Activated CD4-positive, alpha-beta T cell treated with anti-CD3 and anti-CD28 coated beads for 36 hours (primary cell): Measurements from ENCODE around the gene MIGA2. TPM values are rescaled to one million over a fixed set of nuclear protein-coding genes. Genes with fewer than 3 reads are reported as not detected.
"Not testable (repeated sequence)": the region's sequence is repeated elsewhere in the genome, so short reads cannot be mapped to it uniquely, and the experiment has no call there.

Experiments used
- ATAC-seq: fragments of 200-7000 bp; cut with Tn5 transposase; one replicate; pipeline ENCODE4 v1.10.0; 2021; ENCODE audit warnings: mild to moderate bottlenecking, moderate library complexity
- CTCF ChIA-PET: fragments of 350-600 bp; sonication (Branson Sonifier 250); formaldehyde crosslinking; loops from one replicate; lab custom pipeline; 2021; ENCODE audit warnings: antibody characterized with exemption; lab: Charles Lee
- POLR2A ChIA-PET: fragments of 350-600 bp; sonication (Branson Sonifier 250); formaldehyde crosslinking; loops from one replicate; lab custom pipeline; 2021; ENCODE audit warnings: antibody characterized with exemption, inconsistent platforms; lab: Charles Lee
- DNase-seq: peaks from one replicate; pipeline ENCODE4 v3.0.0-alpha.2; 2020
- H3K27ac Mint-ChIP-seq: one replicate; pipeline ENCODE4 v1.8.0; 2021; ENCODE audit warnings: mixed read lengths
- H3K27me3 Mint-ChIP-seq: one replicate; pipeline ENCODE4 v1.8.0; 2021; ENCODE audit warnings: mixed read lengths
- H3K36me3 Mint-ChIP-seq: one replicate; pipeline ENCODE4 v1.8.0; 2021; ENCODE audit warnings: low read depth, mixed read lengths
- H3K4me1 Mint-ChIP-seq: one replicate; pipeline ENCODE4 v1.8.0; 2021; ENCODE audit warnings: mixed read lengths
- H3K4me3 Mint-ChIP-seq: one replicate; pipeline ENCODE4 v1.8.0; 2021; ENCODE audit warnings: mild to moderate bottlenecking, moderate library complexity, mixed read lengths
- H3K9me3 Mint-ChIP-seq: one replicate; pipeline ENCODE4 v1.8.0; 2021; ENCODE audit warnings: low read depth, mixed read lengths
- intact Hi-C, 2 experiments: fragments of 100-400 bp; cut with DNase I in 1 of 2; cut with micrococcal nuclease in 1 of 2; formaldehyde crosslinking; loops; one replicate each; pipeline versions ENCODE4 v1.14.2 to v1.15.1; 2022 to 2024; cut with DNase I, micrococcal nuclease
- total RNA-seq, 2 experiments: library from RNA; stranded (reverse); gene quantifications; one replicate each; pipeline ENCODE4 v1.2.3, GENCODE V29; 2021

The MIGA2 gene
- total RNA-seq, 2 experiments from 2014 or later: 15.7 to 25.8 TPM

GRCh38 chr9:129027685-129028191 is 8.7 kb upstream of the MIGA2 start:
- intact Hi-C loops: loop anchor here (1.0 to 5.0 kb wide), 17 partner anchors 9 to 960 kb away; partner anchors contain the start of genes CRAT (in 2 of the 2), MIGA2 (in 2 of the 2), DOLK (in 1 of the 2) and DYNC2I2 (in 1 of the 2)
- H3K4me1 Mint-ChIP-seq: peaks cover 20% of the 10 kb centered on the region
- peak overlapping the region; percentile 81 for H3K4me3 Mint-ChIP-seq
- POLR2A ChIA-PET: interaction anchor here (0.6 to 1.4 kb wide), 4 partner anchors 12 to 477 kb away, joined by 3 to 5 read pairs (median 4); partner anchors contain the start of gene SPTAN1
- no peaks in the 10 kb centered on the region for H3K36me3 Mint-ChIP-seq
- CTCF ChIA-PET: interaction anchor here (0.5 to 1.1 kb wide), 3 partner anchors 11 to 1805 kb away, joined by 3 to 6 read pairs (median 3); no protein-coding TSS in a partner anchor
- peak; percentile 69 for ATAC-seq
- DNase-seq: peak; percentile 82
- H3K9me3 Mint-ChIP-seq: no peaks in the 10 kb centered on the region
- no peaks in the 10 kb centered on the region for H3K27me3 Mint-ChIP-seq
- H3K27ac Mint-ChIP-seq: peak overlapping the region; percentile 52

DNA sequence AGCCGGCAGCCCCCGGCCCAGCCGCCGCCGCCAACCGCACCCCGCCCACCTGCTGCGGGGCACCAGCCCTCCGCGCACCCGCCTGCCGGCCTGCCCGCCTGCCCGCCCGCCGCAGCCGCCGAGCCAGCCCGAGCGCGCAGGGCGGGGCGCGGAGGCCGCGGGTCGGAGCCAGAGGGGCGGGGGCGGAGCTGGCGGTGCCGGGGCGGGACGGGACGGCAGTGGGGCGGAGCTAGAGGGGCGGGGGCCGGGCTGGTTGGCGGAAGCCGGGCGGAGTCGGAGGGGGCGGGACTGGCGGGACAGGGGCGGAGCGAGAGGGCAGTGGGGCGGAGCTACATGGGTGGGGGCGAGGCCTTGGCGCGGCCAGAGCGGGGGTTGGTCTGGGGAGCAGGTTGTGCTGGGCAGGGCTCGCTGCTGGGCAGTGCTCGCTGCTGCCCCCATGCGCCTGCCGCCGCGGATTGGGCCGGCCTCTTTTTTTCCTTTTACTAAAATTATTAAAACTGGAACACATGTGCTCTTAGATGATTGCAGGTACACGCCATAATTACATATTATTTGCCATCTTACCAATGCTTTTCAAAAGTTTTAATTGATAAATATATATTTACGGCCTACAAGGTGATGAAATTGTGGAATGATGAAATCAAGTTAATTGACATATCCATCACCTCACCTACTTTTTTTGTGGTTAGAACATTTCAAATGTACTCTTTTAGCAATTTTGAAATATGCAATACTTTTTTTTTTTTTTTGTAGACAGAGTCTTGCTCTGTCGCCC is 8.0 kb upstream of the MIGA2 start, which contains the start of gene SH3GLB2:
SH3GLB2 (minus strand) TSS at position 140 of the 775 bp plus-strand sequence. CDS start 177 bp downstream, outside the sequence.
- ChIA-PET CTCF (interaction anchor here (0.5 to 1.1 kb wide), 3 partner anchors 11 to 1805 kb away, joined by 3 to 6 read pairs (median 3); no protein-coding TSS in a partner anchor), POLR2A (interaction anchor here (0.5 to 1.4 kb wide), 6 partner anchors 11 to 478 kb away, joined by 3 to 5 read pairs (median 4); partner anchors contain the start of gene SPTAN1)
- peak; percentile 98 for DNase-seq
- intact Hi-C loops: loop anchor here (1.0 to 5.0 kb wide), 17 partner anchors 8 to 961 kb away; partner anchors contain the start of genes CRAT (in 2 of the 2), MIGA2 (in 2 of the 2), DOLK (in 1 of the 2) and DYNC2I2 (in 1 of the 2)
- peaks cover 17% of the 10 kb centered on the region for H3K4me1 Mint-ChIP-seq
- H3K27ac Mint-ChIP-seq: peak within 1 kb of the TSS; percentile 52
- H3K9me3 Mint-ChIP-seq: no peaks in the 10 kb centered on the region
- H3K36me3 Mint-ChIP-seq: no peaks in the 10 kb centered on the region
- peak within 1 kb of the TSS; percentile 81 for H3K4me3 Mint-ChIP-seq
- no peaks in the 10 kb centered on the region for H3K27me3 Mint-ChIP-seq
- ATAC-seq: peak; percentile 93

GRCh38 chr9:129030191-129030590 is 6.2 kb upstream of the MIGA2 start:
- Mint-ChIP-seq H3K27ac (peak overlapping the region; percentile 2), H3K4me3 (no peak overlapping the region), H3K36me3 (no peaks in the 10 kb centered on the region), H3K4me1 (peaks cover 17% of the 10 kb centered on the region), H3K27me3 (no peaks in the 10 kb centered on the region), H3K9me3 (no peaks in the 10 kb centered on the region)
- ATAC-seq (no peak), DNase-seq (no peak)
- ChIA-PET CTCF (no interaction called here), POLR2A (no interaction called here)
- intact Hi-C loops: no loop called here

DNA sequence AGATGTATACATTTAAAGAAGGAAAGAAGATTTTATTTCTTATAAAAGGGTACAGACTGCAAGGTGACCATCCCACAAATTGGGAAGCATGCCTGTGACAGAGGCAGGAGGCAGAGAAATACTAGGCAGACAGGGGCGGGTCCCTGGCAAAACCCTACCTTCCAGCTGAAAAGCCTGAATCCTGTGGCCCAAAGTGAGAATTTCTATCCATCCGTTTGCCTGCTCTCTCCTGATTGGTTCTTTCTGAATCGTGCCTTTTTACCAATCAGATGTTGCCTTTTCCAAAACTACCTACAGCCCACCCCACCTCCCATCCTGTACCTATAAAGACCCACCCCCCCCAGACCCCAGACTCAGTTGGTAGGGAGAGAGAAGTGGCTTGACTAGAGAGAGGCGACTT is 4.9 kb upstream of the MIGA2 start:
- CTCF ChIA-PET: interaction anchor here (0.5 to 0.7 kb wide), 2 partner anchors 8 to 578 kb away, joined by 3 to 4 read pairs; no protein-coding TSS in a partner anchor
- H3K27ac Mint-ChIP-seq: no peak overlapping the region
- POLR2A ChIA-PET: no interaction called here
- intact Hi-C loops: no loop called here
- DNase-seq: no peak
- H3K4me3 Mint-ChIP-seq: no peak overlapping the region
- no peaks in the 10 kb centered on the region for H3K9me3 Mint-ChIP-seq
- H3K27me3 Mint-ChIP-seq: no peaks in the 10 kb centered on the region
- H3K4me1 Mint-ChIP-seq: peaks cover 17% of the 10 kb centered on the region
- no peaks in the 10 kb centered on the region for H3K36me3 Mint-ChIP-seq
- ATAC-seq: no peak

DNA sequence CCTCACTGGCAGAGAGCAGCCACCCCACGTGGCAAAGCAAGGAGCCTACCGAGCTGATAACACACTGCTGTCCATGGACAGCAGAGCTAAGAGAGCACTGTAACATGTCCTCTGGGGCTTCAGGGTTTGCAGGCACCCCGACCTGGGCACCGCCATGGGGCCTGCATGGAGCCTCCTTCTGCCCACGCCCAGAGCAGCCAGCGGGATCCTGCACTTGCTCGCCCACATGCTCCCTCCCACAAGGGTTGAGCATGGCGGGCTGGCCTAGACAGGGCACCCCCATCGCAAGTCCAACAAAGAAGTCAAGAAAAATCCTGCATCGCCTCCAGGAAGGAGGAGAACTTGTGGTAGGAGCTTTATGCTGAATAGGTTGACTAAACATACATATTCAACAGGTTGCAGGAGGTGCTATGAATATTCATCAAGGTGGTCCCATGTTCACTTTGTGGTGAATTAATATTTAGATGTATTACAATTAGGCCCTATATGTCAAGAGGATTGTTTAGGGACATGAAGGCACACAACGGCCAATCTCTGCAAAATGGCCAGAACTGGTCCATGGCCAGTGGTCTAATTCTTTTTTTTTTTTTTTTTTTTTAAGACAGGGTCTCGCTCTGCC is 3.8 kb upstream of the MIGA2 start:
- DNase-seq (no peak), ATAC-seq (no peak)
- intact Hi-C loops: no loop called here
- ChIA-PET CTCF (interaction anchor here (1.6 kb wide), 1 partner anchor 214 kb away, joined by 4 read pairs; the partner anchor contains the start of gene ENDOG), POLR2A (no interaction called here)
- H3K4me1 Mint-ChIP-seq: peaks cover 18% of the 10 kb centered on the region
- H3K36me3 Mint-ChIP-seq: no peaks in the 10 kb centered on the region
- no peak overlapping the region for H3K27ac Mint-ChIP-seq
- no peaks in the 10 kb centered on the region for H3K9me3 Mint-ChIP-seq
- no peaks in the 10 kb centered on the region for H3K27me3 Mint-ChIP-seq
- H3K4me3 Mint-ChIP-seq: no peak overlapping the region

GRCh38 chr9:129033216-129033615 is 3.2 kb upstream of the MIGA2 start:
- no peak for DNase-seq
- Mint-ChIP-seq H3K4me1 (peaks cover 24% of the 10 kb centered on the region), H3K27ac (no peak overlapping the region), H3K27me3 (no peaks in the 10 kb centered on the region), H3K36me3 (no peaks in the 10 kb centered on the region), H3K9me3 (no peaks in the 10 kb centered on the region), H3K4me3 (no peak overlapping the region)
- CTCF ChIA-PET: interaction anchor here (0.7 to 1.6 kb wide), 2 partner anchors 28 to 215 kb away, joined by 3 to 4 read pairs; partner anchors contain the start of gene ENDOG
- no peak for ATAC-seq
- intact Hi-C loops: no loop called here
- POLR2A ChIA-PET: no interaction called here

DNA sequence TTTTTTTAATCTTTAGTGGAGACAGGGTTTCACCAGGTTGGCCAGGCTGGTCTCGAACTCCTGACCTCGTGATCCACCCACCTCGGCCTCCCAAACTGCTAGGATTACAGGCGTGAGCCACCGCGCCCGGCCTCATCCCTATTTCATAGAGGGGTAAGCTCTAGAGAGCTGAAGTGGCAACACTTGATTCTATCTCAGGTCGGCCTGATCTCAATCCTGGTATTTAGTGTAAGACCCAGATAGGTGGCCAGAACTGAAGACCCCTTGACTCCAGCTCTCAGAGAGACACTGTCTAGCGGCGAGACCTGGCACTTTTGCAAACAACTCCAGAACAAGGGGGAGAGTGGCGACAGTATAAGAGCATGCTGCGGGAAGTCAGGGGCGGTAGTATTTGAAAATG is 588 bp upstream of the MIGA2 start:
- ChIA-PET CTCF (interaction anchor here (0.6 to 2.0 kb wide), 2 partner anchors 29 to 673 kb away, joined by 3 to 5 read pairs; no protein-coding TSS in a partner anchor), POLR2A (interaction anchor here (0.6 to 1.0 kb wide), 3 partner anchors 38 to 526 kb away, joined by 3 read pairs; partner anchors contain the start of gene DOLPP1)
- not testable (repeated sequence) for ATAC-seq, H3K27me3 Mint-ChIP-seq, H3K9me3 Mint-ChIP-seq, H3K36me3 Mint-ChIP-seq, DNase-seq
- Mint-ChIP-seq H3K27ac (peak overlapping the region; percentile 83), H3K4me3 (peak overlapping the region; percentile 98), H3K4me1 (peaks cover 27% of the 10 kb centered on the region)
- intact Hi-C loops: loop anchor here (1.0 to 2.0 kb wide), 14 partner anchors 8 to 876 kb away; partner anchors contain the start of genes CRAT (in 2 of the 2), DOLPP1 (in 2 of the 2), SH3GLB2 (in 2 of the 2) and BBLN (in 1 of the 2)

GRCh38 chr9:129036923-129037766 is 719 bp downstream of the MIGA2 start:
- Mint-ChIP-seq H3K27me3 (no peaks in the 10 kb centered on the region), H3K4me3 (peak overlapping the region; percentile 98), H3K36me3 (no peaks in the 10 kb centered on the region), H3K4me1 (peaks cover 27% of the 10 kb centered on the region), H3K9me3 (no peaks in the 10 kb centered on the region), H3K27ac (peak overlapping the region; percentile 83)
- DNase-seq (no peak), ATAC-seq (no peak)
- CTCF ChIA-PET: interaction anchor here (0.6 to 2.0 kb wide), 2 partner anchors 249 to 674 kb away, joined by 3 to 5 read pairs; no protein-coding TSS in a partner anchor
- POLR2A ChIA-PET: interaction anchor here (0.7 to 1.0 kb wide), 2 partner anchors 101 to 527 kb away, joined by 3 read pairs; no protein-coding TSS in a partner anchor
- intact Hi-C loops: loop anchor here (1.0 to 2.0 kb wide), 15 partner anchors 9 to 877 kb away; partner anchors contain the start of genes CRAT (in 2 of the 2), DOLPP1 (in 2 of the 2), SH3GLB2 (in 2 of the 2) and BBLN (in 1 of the 2)

GRCh38 chr9:129037767-129038098 is 1.3 kb downstream of the MIGA2 start:
- ATAC-seq (no peak), DNase-seq (no peak)
- Mint-ChIP-seq H3K27ac (no peak overlapping the region), H3K9me3 (no peaks in the 10 kb centered on the region), H3K27me3 (no peaks in the 10 kb centered on the region), H3K4me3 (peak overlapping the region; percentile 98), H3K4me1 (peaks cover 27% of the 10 kb centered on the region), H3K36me3 (peaks cover 4% of the 10 kb centered on the region)
- ChIA-PET CTCF (interaction anchor here (0.7 kb wide), 1 partner anchor 676 kb away, joined by 3 read pairs; no protein-coding TSS in a partner anchor), POLR2A (interaction anchor here (0.5 kb wide), 1 partner anchor 18 kb away, joined by 4 read pairs; no protein-coding TSS in a partner anchor)
- intact Hi-C loops: loop anchor here (1.0 to 2.0 kb wide), 3 partner anchors 73 to 761 kb away; partner anchors contain the start of genes CRAT (in 1 of the 2), GOLGA2 (in 1 of the 2), PTPA (in 1 of the 2) and SWI5 (in 1 of the 2)
